Body of pancreas (tissue), 4 donors: ENCODE results near the gene CRHR2. TPM values are rescaled to one million over a fixed set of nuclear protein-coding genes. Genes with fewer than 3 reads are reported as not detected.

Source experiments
- ATAC-seq: fragments of 150-250 bp; one replicate; pipeline ENCODE4 v1.9.1; 2016
- DNase-seq, 4 donors: peaks; one replicate each; pipeline ENCODE4 v3.0.0-alpha.2; 2019
- H3K27ac ChIP-seq, 4 donors: fragments of 200-600 bp; sonication (generic); 1 replicate in 3 of 4; 2 replicates in 1 of 4; pipeline versions ENCODE4 v1.5.1 to v1.6.1; 2016 to 2019; ENCODE audit warnings: mild to moderate bottlenecking in 1 of 4, mixed read lengths in 1 of 4, moderate library complexity in 1 of 4
- H3K27me3 ChIP-seq, 2 donors: fragments of 200-600 bp; sonication (generic); one replicate each; pipeline ENCODE4 v1.6.0; 2016; ENCODE audit warnings: mild to moderate bottlenecking in 1 of 2
- H3K36me3 ChIP-seq, 2 donors: fragments of 200-600 bp; sonication (generic); replicated peaks in 1 of 2; 2 replicates each; pipeline ENCODE4 v1.5.1; 2016; ENCODE audit warnings: low read depth in 2 of 2; ENCODE audit not compliant: insufficient read depth in 1 of 2
- H3K4me1 ChIP-seq: fragments of 200-600 bp; sonication (generic); one replicate; pipeline ENCODE4 v1.6.0; 2016
- H3K4me3 ChIP-seq, 2 donors: fragments of 200-600 bp; sonication (generic); 1 replicate in 1 of 2; 2 replicates in 1 of 2; pipeline ENCODE4 v1.5.1; 2016 to 2019
- H3K9me3 ChIP-seq, 3 donors: fragments of 200-600 bp; sonication (generic); 1 replicate in 2 of 3; 2 replicates in 1 of 3; pipeline ENCODE4 v1.5.1; 2016
- POLR2A ChIP-seq, 3 donors: fragments of 450-650 bp; IDR thresholded peaks; one replicate each; pipeline ENCODE4 v1.6.1; 2016; ENCODE audit warnings: antibody characterized with exemption in 3 of 3, mild to moderate bottlenecking in 2 of 3
- WGBS, 2 donors: methylation state at CpG; one replicate each; pipeline ENCODE4 v1.1.5; 2017; 5-methylcytosine and 5-hydroxymethylcytosine counted together
- intact Hi-C: fragments of 100-400 bp; cut with DNase I; formaldehyde crosslinking; loops from one replicate; pipeline ENCODE4 v1.15.1; 2023
- total RNA-seq, 2 donors: library from RNA; depleted of rRNA; stranded (reverse); fragments of >200 nt; gene quantifications; one replicate each; pipeline ENCODE4 v1.1.0, GENCODE V29; 2016
- TF ChIP-seq, protein P1 (sequence below), 7 experiments: fragments of 450-650 bp in 4 of 7; fragments of 200-600 bp in 3 of 7; sonication (generic) in 3 of 7; IDR thresholded peaks; one replicate each; pipeline ENCODE4 v1.5.1; 2016 to 2019; ENCODE audit warnings: antibody characterized with exemption in 7 of 7

Gene CRHR2
- total RNA-seq, 2 donors from 2014 or later: 0.33 to 4.7 TPM

DNA sequence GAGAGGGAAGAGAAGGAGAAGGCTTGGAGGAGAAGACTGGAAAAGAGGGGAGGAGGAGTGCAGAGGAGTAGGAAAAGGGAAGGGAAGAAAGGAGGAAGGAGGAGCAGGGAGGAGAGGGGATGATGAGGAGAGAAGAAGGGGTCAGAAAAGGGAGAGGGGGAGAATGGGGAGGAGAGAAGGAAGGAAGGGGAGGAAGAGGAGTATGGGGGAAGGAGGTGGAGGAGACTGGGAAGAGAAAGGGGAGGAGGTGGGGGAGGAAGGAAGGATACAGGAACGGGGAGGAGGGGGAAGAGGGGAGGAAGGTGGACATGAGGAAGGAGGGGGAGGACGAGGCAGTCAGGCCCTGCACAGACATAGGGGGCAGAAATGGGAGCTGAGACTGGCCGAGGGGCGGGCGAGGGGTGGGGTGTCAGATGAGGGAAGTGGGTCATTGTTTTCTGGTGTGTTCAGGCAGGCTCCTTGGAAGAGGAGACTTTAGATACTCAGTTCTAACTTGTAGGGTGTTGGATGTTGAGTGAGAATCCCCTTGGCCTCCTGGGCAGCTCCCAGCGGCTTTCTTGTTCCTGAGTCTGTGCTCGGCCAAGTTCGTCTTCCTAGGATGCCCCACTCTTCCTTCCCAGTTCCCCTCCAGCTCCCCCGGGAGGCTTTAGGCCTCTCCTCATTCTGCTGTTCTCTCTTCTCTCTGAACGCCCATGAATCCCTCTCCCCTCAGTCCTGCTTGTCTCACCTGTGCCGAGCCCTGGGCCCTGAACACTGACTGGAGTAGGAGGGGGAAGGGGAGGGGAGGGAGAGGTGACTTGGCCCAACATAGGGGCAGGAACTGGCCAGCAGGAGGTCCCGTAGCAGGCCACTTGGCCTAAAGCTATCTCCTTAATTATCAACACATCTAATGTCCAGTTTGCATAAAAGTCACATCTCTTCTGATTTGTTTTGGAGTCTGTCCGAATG is 12.8 kb upstream of the CRHR2 start:
- ATAC-seq (no peak), DNase-seq (no peak)
- H3K27me3 ChIP-seq: no peaks in the 10 kb centered on the region
- WGBS, 2 donors: 81 to 87% methylated on average over 13 of the region's 13 CpGs
- H3K36me3 ChIP-seq: no peaks in the 10 kb centered on the region
- peak overlapping the region; percentile 30 to 66 (median 56) for H3K27ac ChIP-seq
- no peak overlapping the region for H3K4me3 ChIP-seq
- intact Hi-C loops: no loop called here
- TF ChIP-seq, protein P1, sequence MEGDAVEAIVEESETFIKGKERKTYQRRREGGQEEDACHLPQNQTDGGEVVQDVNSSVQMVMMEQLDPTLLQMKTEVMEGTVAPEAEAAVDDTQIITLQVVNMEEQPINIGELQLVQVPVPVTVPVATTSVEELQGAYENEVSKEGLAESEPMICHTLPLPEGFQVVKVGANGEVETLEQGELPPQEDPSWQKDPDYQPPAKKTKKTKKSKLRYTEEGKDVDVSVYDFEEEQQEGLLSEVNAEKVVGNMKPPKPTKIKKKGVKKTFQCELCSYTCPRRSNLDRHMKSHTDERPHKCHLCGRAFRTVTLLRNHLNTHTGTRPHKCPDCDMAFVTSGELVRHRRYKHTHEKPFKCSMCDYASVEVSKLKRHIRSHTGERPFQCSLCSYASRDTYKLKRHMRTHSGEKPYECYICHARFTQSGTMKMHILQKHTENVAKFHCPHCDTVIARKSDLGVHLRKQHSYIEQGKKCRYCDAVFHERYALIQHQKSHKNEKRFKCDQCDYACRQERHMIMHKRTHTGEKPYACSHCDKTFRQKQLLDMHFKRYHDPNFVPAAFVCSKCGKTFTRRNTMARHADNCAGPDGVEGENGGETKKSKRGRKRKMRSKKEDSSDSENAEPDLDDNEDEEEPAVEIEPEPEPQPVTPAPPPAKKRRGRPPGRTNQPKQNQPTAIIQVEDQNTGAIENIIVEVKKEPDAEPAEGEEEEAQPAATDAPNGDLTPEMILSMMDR (IDR thresholded peaks at IDR 0.05): no peak
- TF ChIP-seq POLR2A (IDR thresholded peaks at IDR 0.05): no peak
- H3K9me3 ChIP-seq: no peaks in the 10 kb centered on the region
- peaks cover 21% of the 10 kb centered on the region for H3K4me1 ChIP-seq

DNA sequence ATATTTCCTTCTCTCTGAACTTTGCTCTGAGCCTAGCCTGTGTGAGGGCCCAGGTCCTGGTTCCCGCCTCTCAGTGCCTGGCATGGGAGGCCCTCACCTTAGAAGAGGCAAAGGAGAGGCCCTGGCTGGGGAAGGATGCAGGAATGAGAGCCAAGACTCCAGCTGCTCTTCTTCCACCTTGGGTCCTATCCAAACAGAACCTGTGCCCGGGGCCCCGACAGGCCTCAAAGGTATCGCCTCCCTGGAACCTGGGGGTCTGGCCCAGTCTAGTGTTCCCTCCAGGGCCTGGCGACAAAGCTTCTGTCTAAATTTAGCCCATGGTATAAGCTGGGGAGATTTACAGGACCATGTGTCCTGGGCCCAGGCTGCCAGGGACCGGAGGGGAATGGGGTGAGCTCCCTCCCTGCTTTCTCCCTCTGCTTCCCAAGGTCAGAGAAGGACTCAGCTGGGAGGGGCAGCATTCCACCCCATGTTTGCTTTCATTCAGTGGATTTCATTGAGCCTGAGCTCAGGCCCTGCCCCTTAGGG is 12.0 kb upstream of the CRHR2 start:
- no peaks in the 10 kb centered on the region for H3K9me3 ChIP-seq
- ATAC-seq (peak; percentile 86), DNase-seq (peak; percentile 71 to 87 (median 80))
- TF ChIP-seq POLR2A (IDR thresholded peaks at IDR 0.05): no peak
- TF ChIP-seq, protein P1 (IDR thresholded peaks at IDR 0.05): no peak
- peak overlapping the region; percentile 45 to 66 (median 60) for H3K27ac ChIP-seq
- no peak overlapping the region for H3K4me3 ChIP-seq
- 20 to 28% methylated on average over 2 to 6 of the region's 6 CpGs for WGBS, 2 donors
- intact Hi-C loops: no loop called here
- H3K36me3 ChIP-seq: no peaks in the 10 kb centered on the region
- peaks cover 21% of the 10 kb centered on the region for H3K4me1 ChIP-seq
- no peaks in the 10 kb centered on the region for H3K27me3 ChIP-seq

DNA sequence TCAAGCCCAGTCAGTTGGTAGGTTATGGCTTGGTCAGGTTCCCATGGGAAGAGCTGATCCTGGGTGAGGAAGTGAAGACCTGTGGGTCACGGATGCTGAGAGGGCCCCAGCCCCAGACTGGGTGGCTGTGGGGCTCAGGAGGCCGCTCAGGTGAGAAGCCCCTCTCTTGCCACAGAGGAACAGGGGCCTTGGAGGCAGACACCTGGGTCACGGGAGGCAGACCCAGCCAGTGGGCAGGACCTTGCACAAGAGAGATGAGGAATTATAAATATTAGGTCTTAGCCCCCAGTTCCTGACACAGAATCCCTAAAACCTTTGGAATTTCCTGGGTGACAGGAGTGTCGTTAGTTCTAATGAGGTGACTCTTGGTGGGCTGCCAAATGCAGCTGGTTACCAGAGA is 10.6 kb upstream of the CRHR2 start:
- Histone ChIP-seq H3K4me1 (peaks cover 30% of the 10 kb centered on the region), H3K27me3 (no peaks in the 10 kb centered on the region), H3K36me3 (no peaks in the 10 kb centered on the region), H3K9me3 (no peaks in the 10 kb centered on the region), H3K27ac (no peak overlapping the region), H3K4me3 (no peak overlapping the region)
- DNase-seq (no peak), ATAC-seq (no peak)
- WGBS, 2 donors: 81 to 87% methylated on average over 4 of the region's 4 CpGs
- intact Hi-C loops: no loop called here
- no peak for TF ChIP-seq POLR2A (IDR thresholded peaks at IDR 0.05)
- TF ChIP-seq, protein P1 (IDR thresholded peaks at IDR 0.05): no peak

DNA sequence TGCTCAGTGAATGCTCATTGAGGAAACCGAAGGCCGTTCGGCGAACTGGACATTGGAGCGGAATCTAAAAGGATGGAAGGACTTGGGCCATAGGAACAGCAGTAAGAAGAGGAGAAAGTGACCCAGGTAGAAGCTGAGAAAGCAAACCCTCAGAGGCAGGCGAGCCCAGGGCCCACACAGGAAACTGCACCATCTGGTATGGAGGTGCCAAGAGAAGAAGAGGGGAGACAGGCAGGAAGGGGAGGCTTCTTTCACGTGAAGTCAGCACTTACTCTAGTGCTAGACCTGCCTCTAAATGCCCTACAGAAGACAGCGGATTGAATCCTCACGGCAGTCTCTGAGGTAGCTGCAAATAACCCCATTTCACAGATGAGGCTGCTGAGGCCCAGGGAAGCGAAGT is 10.2 kb upstream of the CRHR2 start:
- Histone ChIP-seq H3K9me3 (no peaks in the 10 kb centered on the region), H3K27me3 (no peaks in the 10 kb centered on the region), H3K4me3 (no peak overlapping the region), H3K4me1 (peaks cover 30% of the 10 kb centered on the region), H3K27ac (no peak overlapping the region), H3K36me3 (no peaks in the 10 kb centered on the region)
- WGBS, 2 donors: 91 to 93% methylated on average over 10 of the region's 10 CpGs
- ATAC-seq: no peak
- TF ChIP-seq, protein P1 (IDR thresholded peaks at IDR 0.05): no peak
- no peak for TF ChIP-seq POLR2A (IDR thresholded peaks at IDR 0.05)
- intact Hi-C loops: no loop called here
- no peak for DNase-seq
